Skeletal muscle satellite cell (primary cell): ENCODE measurements around the gene DAB2.

Source experiments
- H3K27me3 ChIP-seq: 2 replicates; pipeline ENCODE4 v1.7.0; 2013; ENCODE audit warnings: low read length; ENCODE audit not compliant: control insufficient read depth, insufficient read depth
- H3K36me3 ChIP-seq: 2 replicates; pipeline ENCODE4 v1.7.0; 2013; ENCODE audit warnings: mild to moderate bottlenecking, control low read depth, low read length; ENCODE audit not compliant: insufficient read depth
- H3K4me1 ChIP-seq: 2 replicates; pipeline ENCODE4 v1.7.0; 2013; ENCODE audit warnings: low read length; ENCODE audit not compliant: control insufficient read depth, insufficient read depth
- H3K4me2 ChIP-seq: 2 replicates; pipeline ENCODE4 v1.7.0; 2013; ENCODE audit warnings: mild to moderate bottlenecking, low read length
- H3K4me3 ChIP-seq: 2 replicates; pipeline ENCODE4 v1.7.0; 2013; ENCODE audit warnings: low read length
- H3K9ac ChIP-seq: 2 replicates; pipeline ENCODE4 v1.7.0; 2013; ENCODE audit warnings: mild to moderate bottlenecking, low read depth, low read length, moderate library complexity
- H3K9me3 ChIP-seq: replicated peaks from 2 replicates; pipeline ENCODE4 v1.7.0; 2013; ENCODE audit warnings: mild to moderate bottlenecking, control low read depth, low read length

DAB2 gene

DNA sequence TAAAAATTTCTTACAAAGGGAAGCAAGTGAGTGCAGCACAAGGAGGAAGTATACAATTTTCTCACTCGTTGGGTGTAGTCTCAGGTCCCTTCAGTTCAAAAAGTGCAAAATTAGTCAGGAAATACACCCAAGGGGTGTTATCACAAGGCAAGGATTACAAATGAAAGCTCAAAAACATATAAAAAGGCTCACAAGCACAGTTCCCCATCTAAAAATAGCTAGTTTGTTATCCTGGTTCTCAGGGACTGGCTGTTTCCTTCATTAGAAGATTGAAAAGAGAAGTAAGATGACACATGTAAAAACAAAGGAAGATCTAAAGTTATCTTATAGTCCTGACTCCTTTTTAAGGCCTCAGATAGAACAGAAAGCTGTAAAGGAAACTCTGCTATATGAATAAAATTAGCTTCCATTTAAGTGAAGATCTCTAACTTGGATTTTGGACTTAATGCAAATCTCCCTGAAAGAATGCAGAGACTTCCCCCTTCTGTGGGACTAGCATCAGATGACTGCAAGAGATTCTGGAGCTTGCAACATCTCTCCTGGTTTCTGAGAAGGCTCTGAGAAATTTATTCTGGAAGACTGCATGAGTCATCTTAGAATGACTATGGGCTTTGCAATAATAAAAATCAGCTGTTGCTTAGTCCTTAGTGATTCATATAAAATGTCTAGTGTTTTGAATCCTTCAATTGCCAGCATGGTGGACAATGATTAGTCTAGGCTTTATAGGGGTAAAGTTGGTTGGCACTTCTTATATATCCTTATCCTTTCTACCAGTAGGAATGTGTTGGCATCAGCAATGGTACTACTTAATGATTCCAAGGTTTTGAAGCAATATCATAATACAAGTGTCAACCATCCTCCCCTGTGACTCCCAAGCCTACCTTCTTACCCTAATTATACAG, 25.4 kb downstream of the DAB2 start:
- H3K9me3 ChIP-seq, result no peaks in the 10 kb centered on the region
- H3K4me3 ChIP-seq, result peak overlapping the region; percentile 14
- H3K36me3 ChIP-seq, result peaks cover 21% of the 10 kb centered on the region
- H3K4me2 ChIP-seq, result peak overlapping the region; percentile 61
- H3K27me3 ChIP-seq, result no peaks in the 10 kb centered on the region
- H3K4me1 ChIP-seq, result peaks cover 58% of the 10 kb centered on the region
- H3K9ac ChIP-seq, result peak overlapping the region; percentile 78

DNA sequence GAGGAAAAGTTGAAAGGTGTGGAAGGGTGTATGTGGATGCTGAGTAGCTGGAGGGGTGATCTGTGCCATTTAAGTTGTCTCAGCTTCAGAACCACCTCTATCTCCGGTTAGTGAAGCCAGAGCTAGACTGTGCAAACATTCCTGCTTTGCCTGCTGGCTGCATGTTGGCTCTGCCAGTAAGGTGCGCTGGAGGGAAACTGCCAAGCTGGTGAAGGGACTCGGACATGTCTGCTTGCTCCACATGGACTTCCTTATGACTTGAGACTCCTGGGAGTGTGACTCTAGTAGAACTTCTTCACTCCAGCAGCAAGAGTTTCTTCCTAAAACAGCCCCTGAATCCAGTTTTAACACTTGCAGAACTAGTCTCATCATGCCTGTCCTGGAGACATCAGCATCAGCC, 27.9 kb downstream of the DAB2 start:
- no peak overlapping the region for H3K4me2 ChIP-seq
- H3K4me3 ChIP-seq, result no peak overlapping the region
- H3K4me1 ChIP-seq, result peaks cover 51% of the 10 kb centered on the region
- no peaks in the 10 kb centered on the region for H3K27me3 ChIP-seq
- no peak overlapping the region for H3K9ac ChIP-seq
- H3K36me3 ChIP-seq, result peaks cover 40% of the 10 kb centered on the region
- H3K9me3 ChIP-seq, result no peaks in the 10 kb centered on the region

DNA sequence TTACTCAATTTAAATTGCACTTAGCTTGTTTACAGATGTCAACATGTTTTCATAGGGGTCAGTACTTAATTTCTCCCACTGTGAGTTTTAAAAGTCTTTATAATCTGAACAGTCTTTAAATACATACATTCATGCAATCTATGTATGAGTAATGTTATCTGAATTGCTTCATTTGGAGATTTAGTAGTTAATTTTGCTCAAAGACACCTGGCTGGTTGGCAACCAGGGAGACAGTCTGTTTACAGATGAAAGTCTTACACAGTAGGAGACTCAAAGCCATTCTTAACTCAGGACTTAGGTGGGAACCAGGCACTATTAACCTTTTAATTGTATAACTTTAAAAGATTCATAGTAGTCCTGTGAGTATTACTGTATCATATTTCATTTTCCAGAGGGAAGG, 29.3 kb downstream of the DAB2 start:
- H3K9me3 ChIP-seq, result no peaks in the 10 kb centered on the region
- H3K36me3 ChIP-seq, result peaks cover 52% of the 10 kb centered on the region
- H3K9ac ChIP-seq, result peak overlapping the region; percentile 32
- H3K4me3 ChIP-seq, result no peak overlapping the region
- no peaks in the 10 kb centered on the region for H3K27me3 ChIP-seq
- peaks cover 39% of the 10 kb centered on the region for H3K4me1 ChIP-seq
- peak overlapping the region; percentile 34 for H3K4me2 ChIP-seq

DNA sequence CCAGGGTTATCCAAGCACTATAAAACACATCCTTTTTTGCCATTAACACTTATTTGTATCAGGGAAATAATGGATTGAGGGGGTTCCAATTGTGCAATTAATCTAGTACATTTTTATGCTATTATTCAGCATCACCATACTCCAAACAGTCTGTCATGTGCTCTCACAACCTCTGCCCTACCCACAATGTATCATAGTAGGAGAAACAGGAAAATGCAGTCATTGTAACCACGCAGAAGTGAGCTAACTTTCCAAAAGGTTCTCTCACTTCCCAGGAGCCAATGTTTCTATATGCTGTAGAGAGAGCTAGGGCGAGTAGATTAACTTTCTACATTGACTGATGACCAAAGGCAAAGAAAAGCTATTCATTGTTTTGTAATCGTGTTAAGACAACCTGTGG, 29.8 kb downstream of the DAB2 start:
- H3K36me3 ChIP-seq, result peaks cover 58% of the 10 kb centered on the region
- peak overlapping the region; percentile 32 for H3K9ac ChIP-seq
- H3K4me1 ChIP-seq, result peaks cover 33% of the 10 kb centered on the region
- H3K27me3 ChIP-seq, result no peaks in the 10 kb centered on the region
- H3K4me2 ChIP-seq, result peak overlapping the region; percentile 34
- H3K9me3 ChIP-seq, result no peaks in the 10 kb centered on the region
- H3K4me3 ChIP-seq, result no peak overlapping the region

DNA sequence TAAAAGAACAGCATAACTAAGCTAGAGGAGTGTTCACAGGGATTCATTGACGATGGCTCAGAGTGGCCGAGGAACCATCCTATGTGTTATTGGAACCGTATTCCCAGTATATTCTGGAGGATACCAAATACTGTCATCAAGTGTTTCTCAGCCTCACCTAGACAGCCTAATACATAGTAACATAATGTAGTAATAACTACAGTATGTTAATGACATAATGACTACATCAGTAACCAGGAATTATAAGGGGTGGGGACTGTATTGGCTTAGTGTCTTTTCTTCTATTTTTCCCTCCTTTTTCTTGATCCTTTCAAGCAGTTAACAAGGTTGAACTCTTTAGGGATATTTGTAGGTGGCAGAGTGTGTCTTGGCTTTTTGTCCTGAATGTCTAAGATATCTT, 33.8 kb downstream of the DAB2 start:
- H3K4me3 ChIP-seq, result no peak overlapping the region
- H3K27me3 ChIP-seq, result no peaks in the 10 kb centered on the region
- no peaks in the 10 kb centered on the region for H3K9me3 ChIP-seq
- H3K4me1 ChIP-seq, result peaks cover 12% of the 10 kb centered on the region
- H3K36me3 ChIP-seq, result peaks cover 74% of the 10 kb centered on the region
- H3K4me2 ChIP-seq, result no peak overlapping the region
- H3K9ac ChIP-seq, result no peak overlapping the region

DNA sequence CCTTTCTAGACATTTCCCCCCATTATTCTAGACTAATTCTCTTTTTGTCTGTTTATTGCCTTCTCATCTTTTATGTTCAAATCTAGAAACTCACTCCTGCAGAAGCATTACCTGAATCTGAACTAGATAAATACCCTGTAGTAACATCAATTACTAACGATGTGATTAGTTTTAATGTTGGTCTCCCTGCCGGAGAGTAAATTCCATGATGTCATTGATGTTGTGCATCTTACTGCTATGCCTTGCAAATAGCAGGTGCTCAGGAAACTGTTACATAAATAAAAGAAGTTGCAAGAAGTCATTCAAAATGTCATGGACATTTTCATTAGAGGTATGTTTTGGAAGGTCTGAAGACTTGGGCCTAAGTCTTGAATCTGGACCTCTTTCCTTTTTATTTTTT, 37.5 kb downstream of the DAB2 start:
- H3K36me3 ChIP-seq, result peaks cover 86% of the 10 kb centered on the region
- H3K4me3 ChIP-seq, result no peak overlapping the region
- H3K9me3 ChIP-seq, result no peaks in the 10 kb centered on the region
- no peaks in the 10 kb centered on the region for H3K4me1 ChIP-seq
- no peak overlapping the region for H3K9ac ChIP-seq
- no peak overlapping the region for H3K4me2 ChIP-seq
- no peaks in the 10 kb centered on the region for H3K27me3 ChIP-seq

DNA sequence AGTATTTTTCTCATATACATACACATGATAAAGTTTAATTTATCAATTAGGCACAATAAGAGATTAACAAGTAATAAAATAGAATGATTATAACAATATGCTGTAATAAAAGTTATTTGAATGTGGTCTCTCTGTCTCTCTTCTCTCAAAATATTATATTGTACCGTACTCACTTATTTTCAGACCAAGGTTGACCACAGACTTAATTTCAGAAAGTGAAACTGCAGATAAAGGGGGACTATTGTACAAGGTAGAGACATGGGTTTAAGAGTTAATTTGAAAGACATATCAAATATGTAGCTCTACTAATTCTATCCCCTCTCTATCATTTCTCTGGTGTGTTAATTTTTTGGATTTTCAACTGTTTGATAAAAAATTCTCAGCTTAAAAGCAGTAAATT, 40.5 kb downstream of the DAB2 start:
- Histone ChIP-seq H3K36me3 (peaks cover 88% of the 10 kb centered on the region), H3K27me3 (no peaks in the 10 kb centered on the region), H3K4me2 (no peak overlapping the region), H3K9ac (no peak overlapping the region), H3K4me3 (no peak overlapping the region), H3K4me1 (no peaks in the 10 kb centered on the region), H3K9me3 (no peaks in the 10 kb centered on the region)

DNA sequence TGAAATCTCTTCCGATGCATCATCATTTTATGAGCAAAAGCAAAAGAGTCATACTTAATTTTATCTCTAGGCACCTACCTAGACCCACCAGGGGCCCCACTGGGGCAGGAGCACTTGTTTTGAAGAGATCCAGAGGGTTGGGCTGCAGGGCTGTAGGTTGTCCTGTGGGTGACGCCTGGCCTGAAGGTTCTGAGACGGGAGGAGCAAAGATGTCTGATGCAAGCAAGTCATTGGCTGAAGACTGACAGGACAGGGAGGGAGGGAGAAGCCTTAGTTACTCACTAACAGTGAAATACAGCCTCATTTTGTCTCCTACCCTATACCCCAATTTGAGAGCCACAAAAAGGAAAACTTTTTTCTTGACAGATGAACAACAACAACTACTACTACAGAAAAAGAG, 43.4 kb downstream of the DAB2 start:
- Histone ChIP-seq H3K9ac (no peak overlapping the region), H3K27me3 (no peaks in the 10 kb centered on the region), H3K4me2 (no peak overlapping the region), H3K9me3 (no peaks in the 10 kb centered on the region), H3K4me3 (no peak overlapping the region), H3K36me3 (peaks cover 82% of the 10 kb centered on the region), H3K4me1 (no peaks in the 10 kb centered on the region)

DNA sequence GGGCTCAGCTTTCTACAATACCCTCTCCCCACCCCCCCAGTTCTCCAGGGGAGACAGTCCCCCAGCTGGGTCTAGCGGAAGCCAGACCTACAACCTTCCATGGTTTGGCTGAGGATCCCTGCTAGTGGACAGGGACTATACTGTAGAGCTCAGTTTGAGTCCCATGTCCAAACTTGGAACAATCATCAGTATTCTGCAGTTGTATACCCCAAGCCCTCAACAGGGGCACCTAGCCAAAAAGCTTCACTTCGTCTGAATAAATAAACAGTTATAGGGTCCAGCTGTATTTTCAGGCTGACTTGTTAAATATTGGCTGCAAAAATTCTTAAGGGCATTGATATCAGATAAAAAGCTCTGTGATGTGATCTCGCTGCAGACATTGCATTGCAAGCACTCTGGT, 45.1 kb downstream of the DAB2 start:
- H3K36me3 ChIP-seq, result peaks cover 86% of the 10 kb centered on the region

DNA sequence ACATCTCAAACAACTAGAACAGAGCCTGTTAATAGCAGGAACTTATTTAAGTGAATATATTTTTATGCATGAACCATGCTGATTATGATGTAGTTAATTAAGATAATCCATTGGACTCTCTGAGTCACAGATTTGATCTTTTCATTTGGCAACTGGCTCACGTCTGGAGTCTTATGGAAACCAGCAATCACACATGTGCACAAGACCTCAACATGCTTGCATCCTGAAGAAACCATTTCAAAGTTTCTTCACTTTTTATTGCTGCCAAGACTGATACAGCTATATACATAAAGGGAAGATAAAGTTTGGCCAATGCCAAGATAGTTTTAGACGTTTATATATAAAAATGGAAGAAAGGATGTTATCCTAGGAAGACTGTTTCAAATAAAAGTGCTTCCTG, 47.2 kb downstream of the DAB2 start:
- Histone ChIP-seq H3K36me3 (peaks cover 88% of the 10 kb centered on the region), H3K27me3 (no peaks in the 10 kb centered on the region), H3K4me3 (no peak overlapping the region), H3K9ac (no peak overlapping the region), H3K9me3 (no peaks in the 10 kb centered on the region), H3K4me2 (no peak overlapping the region), H3K4me1 (no peaks in the 10 kb centered on the region)

More for the DNA sequence above, 45.1 kb downstream of the DAB2 start:
- H3K4me3 ChIP-seq, result no peak overlapping the region
- H3K27me3 ChIP-seq, result no peaks in the 10 kb centered on the region
- no peak overlapping the region for H3K4me2 ChIP-seq
- H3K9ac ChIP-seq, result no peak overlapping the region
- H3K9me3 ChIP-seq, result no peaks in the 10 kb centered on the region
- no peaks in the 10 kb centered on the region for H3K4me1 ChIP-seq

DNA sequence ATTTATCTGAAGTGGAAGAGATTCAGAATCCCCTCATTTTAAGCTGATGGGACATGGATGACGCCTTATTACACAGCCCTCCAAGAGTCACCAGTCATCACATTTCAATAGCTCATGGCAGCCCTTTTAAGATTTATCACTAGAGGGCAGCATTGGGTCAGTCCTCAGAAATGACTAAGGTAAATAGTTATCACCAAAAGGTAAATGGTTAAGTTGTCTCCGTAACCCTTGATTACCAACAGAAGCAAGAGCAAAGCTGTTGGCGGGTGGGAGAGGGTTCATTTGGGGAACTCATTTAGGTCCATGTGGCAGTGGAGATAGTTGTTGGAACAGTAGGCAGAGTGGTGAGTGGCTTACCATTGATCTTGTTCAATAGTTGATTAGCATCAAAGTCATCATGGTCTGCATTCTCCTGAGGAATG, 48.5 kb downstream of the DAB2 start:
- Histone ChIP-seq H3K36me3 (peaks cover 88% of the 10 kb centered on the region), H3K4me1 (no peaks in the 10 kb centered on the region), H3K9ac (no peak overlapping the region), H3K27me3 (no peaks in the 10 kb centered on the region), H3K4me2 (no peak overlapping the region), H3K9me3 (no peaks in the 10 kb centered on the region), H3K4me3 (no peak overlapping the region)

DNA sequence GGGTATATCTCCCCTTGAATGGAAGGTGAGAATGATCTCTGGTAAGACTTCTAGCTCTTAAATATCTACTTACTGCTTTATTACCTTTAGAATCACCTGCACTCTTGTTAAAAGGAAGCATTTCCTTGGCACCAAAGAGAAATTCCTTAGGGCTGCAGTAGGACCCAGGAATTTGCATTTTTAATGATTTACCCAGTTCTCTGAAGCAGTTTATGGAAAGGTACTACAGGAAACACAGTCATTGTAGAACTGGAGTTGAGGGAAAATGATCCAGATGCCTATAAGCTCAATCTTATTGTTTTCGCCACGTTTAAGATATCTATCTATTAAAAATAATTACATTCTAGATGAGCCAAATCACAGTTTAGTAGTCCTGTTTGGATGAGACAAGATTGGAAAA, 51.0 kb downstream of the DAB2 start:
- no peak overlapping the region for H3K4me2 ChIP-seq
- H3K4me1 ChIP-seq, result no peaks in the 10 kb centered on the region
- H3K36me3 ChIP-seq, result peaks cover 77% of the 10 kb centered on the region
- no peaks in the 10 kb centered on the region for H3K9me3 ChIP-seq
- no peak overlapping the region for H3K4me3 ChIP-seq
- no peak overlapping the region for H3K9ac ChIP-seq
- H3K27me3 ChIP-seq, result no peaks in the 10 kb centered on the region
